IMR-90 (cell line): ENCODE results near the gene MTHFSD. TPM values are rescaled to one million over a fixed set of nuclear protein-coding genes. Genes with fewer than 3 reads are reported as not detected.

ENCODE experiments used
- ATAC-seq: fragments of 200-7000 bp; cut with Tn5 transposase; 2 replicates; pipeline ENCODE4 v1.9.1; 2020; ENCODE audit warnings: low read depth, mild to moderate bottlenecking, moderate library complexity
- BruUV-seq: library from RNA; stranded (reverse); fragments of 400-500 nt; replicated peaks from 2 replicates; lab custom pipeline; 2021; lab: Mats Ljungman, UMichigan
- CTCF ChIA-PET: fragments of 300-600 bp; formaldehyde crosslinking; extraction: SDS; loops from one replicate; lab custom pipeline; 2021; ENCODE audit warnings: antibody characterized with exemption; lab: Yijun Ruan, JAX
- POLR2A ChIA-PET: fragments of 300-600 bp; sonication (Branson Sonifier 250); formaldehyde crosslinking; loops from one replicate; lab custom pipeline; 2022; ENCODE audit warnings: antibody characterized with exemption; ENCODE audit not compliant: unreplicated experiment; lab: Charles Lee
- DNase-seq: peaks from one replicate; pipeline ENCODE4 v3.0.0; 2013
- H2AFZ ChIP-seq: replicated peaks from 2 replicates; pipeline ENCODE3; 2013; ENCODE audit warnings: low read length, mild to moderate bottlenecking; ENCODE audit not compliant: poor library complexity
- H2AK5ac ChIP-seq: 2 replicates; pipeline ENCODE4 v1.6.1; 2013; ENCODE audit warnings: low read depth, low read length, inconsistent platforms
- H2AK9ac ChIP-seq: replicated peaks from 2 replicates; pipeline ENCODE3; 2013; ENCODE audit warnings: mild to moderate bottlenecking, low read depth, low read length, moderate library complexity; ENCODE audit not compliant: poor library complexity
- H2BK120ac ChIP-seq: 2 replicates; pipeline ENCODE4 v1.6.1; 2013; ENCODE audit warnings: low read depth, low read length, inconsistent platforms
- H2BK15ac ChIP-seq: 3 replicates; pipeline ENCODE4 v1.6.1; 2013; ENCODE audit warnings: low read depth, low read length, inconsistent platforms
- H2BK20ac ChIP-seq: 2 replicates; pipeline ENCODE4 v1.6.1; 2013; ENCODE audit warnings: low read depth, mild to moderate bottlenecking, inconsistent platforms, low read length, moderate library complexity
- H2BK5ac ChIP-seq: 2 replicates; pipeline ENCODE4 v1.6.1; 2013; ENCODE audit warnings: mild to moderate bottlenecking, low read depth, low read length, inconsistent platforms; ENCODE audit not compliant: poor library complexity, severe bottlenecking
- H3K14ac ChIP-seq: replicated peaks from 2 replicates; pipeline ENCODE4 v1.6.1; 2013; ENCODE audit warnings: low read depth, low read length, inconsistent platforms
- H3K18ac ChIP-seq: 2 replicates; pipeline ENCODE4 v1.6.1; 2013; ENCODE audit warnings: low read depth, low read length, control low read depth
- H3K23ac ChIP-seq: 2 replicates; pipeline ENCODE4 v1.6.1; 2013; ENCODE audit warnings: low read depth, low read length, inconsistent platforms
- H3K27ac ChIP-seq: 2 replicates; pipeline ENCODE4 v1.5.1; 2013; ENCODE audit warnings: mild to moderate bottlenecking, control low read depth, low read length; ENCODE audit not compliant: insufficient read depth
- H3K27me3 ChIP-seq: 2 replicates; pipeline ENCODE4 v1.6.1; 2013; ENCODE audit warnings: low read length; ENCODE audit not compliant: control insufficient read depth, insufficient read depth
- H3K36me3 ChIP-seq: 2 replicates; pipeline ENCODE4 v1.6.1; 2013; ENCODE audit warnings: low read length, mixed read lengths; ENCODE audit not compliant: control insufficient read depth, insufficient read depth
- H3K4ac ChIP-seq: 2 replicates; pipeline ENCODE4 v1.6.1; 2013; ENCODE audit warnings: low read depth, low read length, inconsistent platforms
- H3K4me1 ChIP-seq: 2 replicates; pipeline ENCODE4 v1.6.1; 2013; ENCODE audit warnings: low read length, mixed read lengths; ENCODE audit not compliant: control insufficient read depth, insufficient read depth
- H3K4me2 ChIP-seq: 2 replicates; pipeline ENCODE4 v1.6.1; 2013; ENCODE audit warnings: low read depth, mild to moderate bottlenecking, control low read depth, low read length, moderate library complexity
- H3K4me3 ChIP-seq: 2 replicates; pipeline ENCODE4 v1.5.1; 2013; ENCODE audit warnings: low read depth, mild to moderate bottlenecking, control low read depth, low read length, moderate library complexity; ENCODE audit not compliant: insufficient read depth
- H3K56ac ChIP-seq: 2 replicates; pipeline ENCODE4 v1.6.1; 2013; ENCODE audit warnings: low read length, inconsistent platforms; ENCODE audit not compliant: insufficient read depth; ENCODE audit errors: extremely low read depth
- H3K79me1 ChIP-seq, 2 experiments: 2 replicates each; pipeline ENCODE4 v1.6.1; 2013; ENCODE audit warnings: low read length in 2 of 2, inconsistent platforms in 1 of 2, low read depth in 1 of 2
- H3K9ac ChIP-seq: 2 replicates; pipeline ENCODE4 v1.6.1; 2013; ENCODE audit warnings: low read depth, low read length, control low read depth
- H3K9me1 ChIP-seq: 2 replicates; pipeline ENCODE4 v1.6.1; 2013; ENCODE audit warnings: low read length, inconsistent platforms; ENCODE audit not compliant: insufficient read depth
- H3K9me3 ChIP-seq: 2 replicates; pipeline ENCODE4 v1.6.1; 2013; ENCODE audit warnings: low read length; ENCODE audit not compliant: control insufficient read depth, insufficient read depth
- H4K20me1 ChIP-seq: 2 replicates; pipeline ENCODE4 v1.6.1; 2013; ENCODE audit warnings: low read length, inconsistent platforms; ENCODE audit not compliant: insufficient read depth
- H4K5ac ChIP-seq: 2 replicates; pipeline ENCODE4 v1.6.1; 2013; ENCODE audit warnings: mild to moderate bottlenecking, low read depth, low read length, control low read depth
- H4K8ac ChIP-seq, 2 experiments: 2 replicates each; pipeline ENCODE4 v1.6.1; 2013; ENCODE audit warnings: low read depth in 2 of 2, low read length in 2 of 2, control low read depth in 1 of 2, inconsistent platforms in 1 of 2
- H4K91ac ChIP-seq: 2 replicates; pipeline ENCODE4 v1.6.1; 2013; ENCODE audit warnings: low read depth, low read length, inconsistent platforms; ENCODE audit not compliant: insufficient read depth
- CEBPB ChIP-seq: IDR thresholded peaks from 2 replicates; pipeline ENCODE4 v1.6.1; 2012; ENCODE audit warnings: low read depth, low read length, improper control_type of control experiment
- ELK1 ChIP-seq: fragments of 150-350 bp; IDR thresholded peaks from 2 replicates; pipeline ENCODE4 v1.6.1; 2016; ENCODE audit warnings: low read depth, mild to moderate bottlenecking, low read length, moderate library complexity, borderline replicate concordance
- MAFK ChIP-seq: IDR thresholded peaks from 2 replicates; pipeline ENCODE4 v1.6.1; 2012; ENCODE audit warnings: low read depth, low read length, improper control_type of control experiment
- MXI1 ChIP-seq: IDR thresholded peaks from 2 replicates; pipeline ENCODE4 v1.6.1; 2012; ENCODE audit warnings: low read depth, mild to moderate bottlenecking, low read length, moderate library complexity, borderline replicate concordance
- RAD21 ChIP-seq: IDR thresholded peaks from 2 replicates; pipeline ENCODE4 v1.6.1; 2012; ENCODE audit warnings: low read length, improper control_type of control experiment
- RCOR1 ChIP-seq: IDR thresholded peaks from 2 replicates; pipeline ENCODE4 v1.6.1; 2012; ENCODE audit warnings: mild to moderate bottlenecking, low read length, improper control_type of control experiment; ENCODE audit not compliant: insufficient replicate concordance
- RFX5 ChIP-seq: IDR thresholded peaks from 2 replicates; pipeline ENCODE4 v1.8.0; 2012; ENCODE audit warnings: low read depth, mild to moderate bottlenecking, low read length, moderate library complexity
- SMC3 ChIP-seq: fragments of 150-350 bp; IDR thresholded peaks from 2 replicates; pipeline ENCODE4 v1.6.1; 2016; ENCODE audit warnings: low read depth, mild to moderate bottlenecking, antibody characterized with exemption, low read length, moderate library complexity
- WGBS, 2 experiments: methylation state at CpG; one replicate each; pipeline versions ENCODE4 v1.1.5 to v1.1.7; 2013; ENCODE audit warnings: missing lambda C conversion rate in 2 of 2; ENCODE audit not compliant: insufficient read length in 1 of 2; ENCODE audit errors: extremely low coverage in 2 of 2; 5-methylcytosine and 5-hydroxymethylcytosine counted together
- dilution Hi-C: fragments of 300-500 bp; cut with HindIII; formaldehyde crosslinking; loops from one replicate; pipeline ENCODE4 v1.14.3; 2018; ENCODE audit warnings: low sequenced_read_pairs; ENCODE audit not compliant: unreplicated experiment
- in situ Hi-C: fragments of 300-500 bp; cut with MboI; formaldehyde crosslinking; loops from 3 replicates; pipeline ENCODE4 v1.14.3; 2019; ENCODE audit warnings: low sequenced_read_pairs, inconsistent platforms, mixed read lengths
- intact Hi-C: fragments of 100-400 bp; cut with micrococcal nuclease; formaldehyde crosslinking; loops from 2 replicates; pipeline ENCODE4 v1.10.0; 2022
- polyA plus RNA-seq, 3 experiments: library from polyadenylated mRNA; depleted of rRNA; stranded (reverse); fragments of >200 nt; gene quantifications; 2 replicates each; pipeline ENCODE4 v1.2.3, GENCODE V29; 2012; ENCODE audit warnings: low replicate concordance in 1 of 3
- total RNA-seq: library from RNA; depleted of rRNA; stranded (reverse); fragments of >200 nt; gene quantifications from 2 replicates; pipeline ENCODE4 v1.2.3, GENCODE V29; 2012
- TF ChIP-seq, protein P1 (sequence below): conservative IDR thresholded peaks from 2 replicates; pipeline ENCODE4 v1.5.1; 2012; ENCODE audit warnings: mild to moderate bottlenecking, low read depth, low read length, improper control_type of control experiment

MTHFSD gene
- total and polyA plus RNA-seq, 2 of the 4 experiments (the other 2 are of a cell fraction), result 8.2 to 16.8 TPM

DNA sequence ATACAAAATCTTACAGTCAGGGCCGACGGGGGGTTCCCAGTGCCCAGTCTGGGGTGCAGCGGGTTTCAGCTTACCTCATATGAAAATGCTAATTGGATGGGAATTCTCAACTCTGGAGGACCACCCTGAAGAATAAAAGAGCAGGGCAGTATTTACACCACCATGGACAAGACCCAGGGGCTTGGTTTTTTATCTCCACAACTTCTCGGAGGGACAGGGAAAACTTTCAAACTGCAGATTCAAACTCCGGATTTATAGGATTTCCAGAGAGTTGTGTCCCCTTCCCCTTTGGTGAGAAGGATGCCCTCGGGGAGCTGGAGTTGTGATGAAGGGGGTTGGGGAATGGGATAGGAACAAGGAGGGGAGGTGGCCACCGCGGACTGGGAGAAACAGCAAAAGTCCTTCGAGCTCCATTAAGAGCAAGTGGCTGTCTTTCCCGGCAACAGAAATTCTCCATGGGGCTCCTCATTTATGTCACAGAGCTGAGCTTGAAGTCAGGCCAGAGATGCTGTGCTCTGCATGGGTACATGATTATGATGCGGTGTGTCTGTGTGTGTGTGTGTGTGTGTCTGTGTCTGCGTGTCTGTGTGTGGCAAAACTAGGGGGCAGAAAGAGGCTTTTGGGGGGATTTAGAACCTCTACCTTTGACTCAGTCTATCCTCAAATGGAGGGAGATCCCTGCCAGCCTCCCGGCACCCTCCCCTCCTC is 39.0 kb upstream of the MTHFSD start (continued):
- TF ChIP-seq, protein P1, sequence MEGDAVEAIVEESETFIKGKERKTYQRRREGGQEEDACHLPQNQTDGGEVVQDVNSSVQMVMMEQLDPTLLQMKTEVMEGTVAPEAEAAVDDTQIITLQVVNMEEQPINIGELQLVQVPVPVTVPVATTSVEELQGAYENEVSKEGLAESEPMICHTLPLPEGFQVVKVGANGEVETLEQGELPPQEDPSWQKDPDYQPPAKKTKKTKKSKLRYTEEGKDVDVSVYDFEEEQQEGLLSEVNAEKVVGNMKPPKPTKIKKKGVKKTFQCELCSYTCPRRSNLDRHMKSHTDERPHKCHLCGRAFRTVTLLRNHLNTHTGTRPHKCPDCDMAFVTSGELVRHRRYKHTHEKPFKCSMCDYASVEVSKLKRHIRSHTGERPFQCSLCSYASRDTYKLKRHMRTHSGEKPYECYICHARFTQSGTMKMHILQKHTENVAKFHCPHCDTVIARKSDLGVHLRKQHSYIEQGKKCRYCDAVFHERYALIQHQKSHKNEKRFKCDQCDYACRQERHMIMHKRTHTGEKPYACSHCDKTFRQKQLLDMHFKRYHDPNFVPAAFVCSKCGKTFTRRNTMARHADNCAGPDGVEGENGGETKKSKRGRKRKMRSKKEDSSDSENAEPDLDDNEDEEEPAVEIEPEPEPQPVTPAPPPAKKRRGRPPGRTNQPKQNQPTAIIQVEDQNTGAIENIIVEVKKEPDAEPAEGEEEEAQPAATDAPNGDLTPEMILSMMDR, result no peak

- Histone ChIP-seq H3K23ac (peak overlapping the region; percentile 24; the same call in 1 of the 2 replicates), H2AK5ac (peak overlapping the region; percentile 99), H4K8ac (peak overlapping the region; percentile 8 to 64; a peak in 3 of 4 replicates), H3K9me3 (no peaks in the 10 kb centered on the region), H3K27me3 (no peaks in the 10 kb centered on the region), H3K79me1 (peaks cover 17 to 59% of the 10 kb centered on the region in 2 experiments; a peak in 3 of 4 replicates), H3K4ac (peak overlapping the region; percentile 62), H2BK5ac (peak overlapping the region; percentile 99), H3K14ac (peak overlapping the region; percentile 43), H2BK20ac (peak overlapping the region; percentile 49), H3K56ac (0 out of 2 replicates have a peak overlapping the region, but pooled peaks have one; percentile 5), H2AFZ (no peak overlapping the region), H3K9ac (no peak overlapping the region), H2BK15ac (peak overlapping the region; percentile 96), H4K20me1 (no peaks in the 10 kb centered on the region), H4K91ac (peak overlapping the region; percentile 45), H3K4me3 (no peak overlapping the region), H3K27ac (no peak overlapping the region), H2AK9ac (no peak overlapping the region), H2BK120ac (peak overlapping the region; percentile 83), H3K4me1 (peaks cover 28% of the 10 kb centered on the region), H3K4me2 (no peak overlapping the region), H3K36me3 (no peaks in the 10 kb centered on the region), H3K9me1 (peaks cover 28% of the 10 kb centered on the region), H4K5ac (peak overlapping the region; percentile 72; the same call in 1 of the 2 replicates), H3K18ac (peak overlapping the region; percentile 90; the same call in 1 of the 2 replicates)
- in situ Hi-C loops (no loop called here), intact Hi-C loops (loop anchor here (2.0 kb wide), 1 partner anchor 18 kb away; no protein-coding TSS in a partner anchor), dilution Hi-C loops (no loop called here)
- CTCF ChIA-PET, result no interaction called here
- 99% methylated on average over 4 of the region's 4 CpGs; no CpG with 5 or more reads in 1 of the 2 experiments for WGBS, 2 experiments
- POLR2A ChIA-PET, result no interaction called here
- no TSS peak for BruUV-seq
- DNase-seq (no peak), ATAC-seq (no peak)
- TF ChIP-seq ELK1 (no peak), MXI1 (no peak), RFX5 (no peak), MAFK (no peak), CEBPB (no peak), RAD21 (no peak), RCOR1 (no peak), SMC3 (no peak)
- TF ChIP-seq, protein P1, result no peak
Measured at GRCh38 chr16:86591270-86591669, 36.2 kb upstream of the MTHFSD start.
